ENCODE measurements around the gene DOK4. TPM values are rescaled to one million over a fixed set of nuclear protein-coding genes. Genes with fewer than 3 reads are reported as not detected.

DOK4 gene
- total and polyA plus RNA-seq, 2 of the 8 experiments (the other 6 are each of a cell fraction or from before 2014, with no cell fraction given): 24.0 to 28.9 TPM

DNA sequence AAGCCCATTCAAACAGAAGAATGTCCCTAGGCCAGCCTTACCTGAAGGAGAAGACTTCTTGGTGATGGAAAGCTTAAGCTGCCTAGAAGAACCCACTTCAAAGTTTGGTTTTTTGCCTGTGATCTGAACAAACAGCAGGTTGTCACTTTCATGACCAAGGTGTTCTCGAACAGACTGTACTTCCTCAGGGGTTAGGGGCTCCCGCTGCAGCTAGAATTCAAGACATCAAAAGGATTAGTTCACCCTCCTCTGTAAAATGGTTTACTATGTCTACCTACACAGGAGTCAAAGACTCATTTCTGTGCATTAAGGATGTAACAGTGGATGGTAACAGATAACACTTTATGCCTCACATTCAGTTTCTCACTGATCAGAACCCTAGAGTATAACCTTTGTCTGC is 52.3 kb downstream of the DOK4 start:
- ChIA-PET CTCF (ENCODE audit: partially characterized antibody) (interaction anchor here (0.6 to 4.4 kb wide), 3 partner anchors 16 to 386 kb away, joined by 3 to 34 read pairs (median 3); no protein-coding TSS in a partner anchor), POLR2A (ENCODE audit: partially characterized antibody) (interaction anchor here (0.9 to 1.6 kb wide), 3 partner anchors 10 to 94 kb away, joined by 3 to 4 read pairs (median 4); no protein-coding TSS in a partner anchor)
- no peaks in the 10 kb centered on the region for H3K27me3 ChIP-seq (replicated peaks in 1 of 4; ENCODE audit: control insufficient read depth in 3 of 4, extremely low read depth in 1 of 4, insufficient read depth in 3 of 4, low read length in 3 of 4)
- H3K56ac ChIP-seq (replicated peaks; ENCODE audit: insufficient read length, low read depth, low read length): no peak overlapping the region
- H2BK20ac ChIP-seq (ENCODE audit: low read length): no peak overlapping the region
- H3K14ac ChIP-seq (ENCODE audit: insufficient read length): no peak overlapping the region
- H3K4me1 ChIP-seq (replicated peaks in 1 of 4; ENCODE audit: control insufficient read depth in 3 of 4, insufficient read depth in 4 of 4, low read length in 3 of 4): no peaks in the 10 kb centered on the region
- H4K8ac ChIP-seq (ENCODE audit: extremely low read depth, insufficient read depth, low read length): no peak overlapping the region
- no peak overlapping the region for H4K5ac ChIP-seq (ENCODE audit: insufficient read length, low read depth, low read length)
- H2BK12ac ChIP-seq (ENCODE audit: low read depth, low read length): no peak overlapping the region
- no peak overlapping the region for H2BK15ac ChIP-seq (ENCODE audit: low read length)
- no peak overlapping the region for H3K23ac ChIP-seq (ENCODE audit: insufficient read length)
- no peak for DNase-seq (ENCODE audit: low read depth in 1 of 2, low spot score in 2 of 2)
- H3K4me2 ChIP-seq (ENCODE audit: insufficient read depth in 1 of 2, low read depth in 2 of 2, low read length in 2 of 2): no peak overlapping the region
- H3K9ac ChIP-seq (replicated peaks in 1 of 4; ENCODE audit: extremely low read depth in 1 of 4, low read depth in 3 of 4, low read length in 3 of 4): no peak overlapping the region
- H3K36me3 ChIP-seq (ENCODE audit: control insufficient read depth in 2 of 4, insufficient read depth in 4 of 4, low read length in 3 of 4): peaks cover 17 to 60% (median 49%) of the 10 kb centered on the region in 4 experiments; a peak in 7 of 8 replicates
- no peak overlapping the region for H2BK120ac ChIP-seq (replicated peaks; ENCODE audit: low read depth, low read length)
- H3K4ac ChIP-seq (replicated peaks; ENCODE audit: insufficient read length, low read depth, low read length): no peak overlapping the region
- no peak overlapping the region for H3K27ac ChIP-seq (ENCODE audit: low read depth, low read length)
- H2BK5ac ChIP-seq (ENCODE audit: low read depth, low read length): no peak overlapping the region
- no peaks in the 10 kb centered on the region for H3K79me2 ChIP-seq (ENCODE audit: control insufficient read depth in 1 of 2, insufficient read depth in 2 of 2, low read length in 2 of 2)
- no peak overlapping the region for H2AK5ac ChIP-seq (ENCODE audit: low read depth, low read length)
- no peaks in the 10 kb centered on the region for H3K9me3 ChIP-seq (ENCODE audit: insufficient read depth in 2 of 2, low read depth in 1 of 2, low read length in 1 of 2)
- no peak overlapping the region for H4K91ac ChIP-seq (replicated peaks; ENCODE audit: insufficient read length, low read length)
- no peak overlapping the region for H3K4me3 ChIP-seq (ENCODE audit: extremely low read depth in 1 of 4, insufficient read depth in 2 of 4, low read depth in 3 of 4, low read length in 4 of 4)
- WGBS, 2 experiments (ENCODE audit: extremely low coverage in 1 of 2, insufficient coverage in 1 of 2, insufficient read length in 1 of 2, insufficient replicate concordance in 2 of 2, low coverage in 1 of 2, low lambda C conversion rate in 2 of 2, missing lambda C conversion rate in 1 of 2): 100% methylated on average over 2 of the region's 2 CpGs; no CpG with 5 or more reads in 1 of the 2 experiments
- H3K23me2 ChIP-seq (ENCODE audit: low read depth, low read length): no peaks in the 10 kb centered on the region
- no peak for TF ChIP-seq CHD2 (IDR thresholded peaks at IDR 0.05; ENCODE audit: low read length)
- no peak for TF ChIP-seq CTBP2 (IDR thresholded peaks at IDR 0.05; ENCODE audit: borderline replicate concordance, insufficient read depth, insufficient read length, low read length)
- TF ChIP-seq SRF (IDR thresholded peaks at IDR 0.05; ENCODE audit: low read depth, low read length): no peak
- no peak for TF ChIP-seq SAP30 (IDR thresholded peaks at IDR 0.05; ENCODE audit: insufficient read depth, insufficient replicate concordance, low read length)
- no peak for TF ChIP-seq SP4 (IDR thresholded peaks at IDR 0.05; ENCODE audit: low read length)
- no peak for TF ChIP-seq CBX8 (IDR thresholded peaks at IDR 0.05; ENCODE audit: borderline replicate concordance, low read depth, low read length)
- TF ChIP-seq KDM4A (IDR thresholded peaks at IDR 0.05; ENCODE audit: low read depth, low read length, severe bottlenecking): no peak
- TF ChIP-seq, protein P1, sequence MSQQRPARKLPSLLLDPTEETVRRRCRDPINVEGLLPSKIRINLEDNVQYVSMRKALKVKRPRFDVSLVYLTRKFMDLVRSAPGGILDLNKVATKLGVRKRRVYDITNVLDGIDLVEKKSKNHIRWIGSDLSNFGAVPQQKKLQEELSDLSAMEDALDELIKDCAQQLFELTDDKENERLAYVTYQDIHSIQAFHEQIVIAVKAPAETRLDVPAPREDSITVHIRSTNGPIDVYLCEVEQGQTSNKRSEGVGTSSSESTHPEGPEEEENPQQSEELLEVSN (IDR thresholded peaks at IDR 0.05): no peak
- no peak overlapping the region for H2AFZ ChIP-seq (ENCODE audit: low read length)
- FAIRE-seq: no peak
- H3K79me1 ChIP-seq (ENCODE audit: low read depth, low read length): no peaks in the 10 kb centered on the region
- no peak overlapping the region for H3K18ac ChIP-seq (ENCODE audit: extremely low read depth, low read length)
- no peaks in the 10 kb centered on the region for H4K20me1 ChIP-seq (replicated peaks in 1 of 2; ENCODE audit: control insufficient read depth in 1 of 2, insufficient read depth in 2 of 2, low read length in 2 of 2)

Measured in H1 (cell line).